Measurements from ENCODE around the gene CHMP4A.

GRCh38 chr14:24195186-24196070 is 17.9 kb downstream of the CHMP4A start, which contains the start of gene TM9SF1:
- no peak for TF ChIP-seq CTCF (conservative IDR thresholded peaks at IDR 0.05; ENCODE audit: low read depth, low read length)
- TF ChIP-seq EZH2 (IDR thresholded peaks at IDR 0.05; ENCODE audit: borderline replicate concordance, low read depth, low read length, poor library complexity, severe bottlenecking): no peak
